Neural progenitor cell (in vitro differentiated cells): ENCODE measurements around the gene GLCE.

Experiments used
- EZH2 ChIP-seq: fragments of 200-600 bp; sonication (generic); IDR thresholded peaks from 2 replicates; pipeline ENCODE4 v1.6.1; 2017; ENCODE audit warnings: antibody characterized with exemption, mild to moderate bottlenecking, moderate library complexity
- EZH2phosphoT487 ChIP-seq: fragments of 200-600 bp; sonication (generic); IDR thresholded peaks from 2 replicates; pipeline ENCODE4 v1.6.1; 2017; ENCODE audit warnings: antibody characterized with exemption
- TF ChIP-seq, protein P1 (sequence below): fragments of 200-600 bp; sonication (generic); IDR thresholded peaks from 2 replicates; pipeline ENCODE4 v1.5.1; 2017; ENCODE audit warnings: antibody characterized with exemption, mild to moderate bottlenecking

DNA sequence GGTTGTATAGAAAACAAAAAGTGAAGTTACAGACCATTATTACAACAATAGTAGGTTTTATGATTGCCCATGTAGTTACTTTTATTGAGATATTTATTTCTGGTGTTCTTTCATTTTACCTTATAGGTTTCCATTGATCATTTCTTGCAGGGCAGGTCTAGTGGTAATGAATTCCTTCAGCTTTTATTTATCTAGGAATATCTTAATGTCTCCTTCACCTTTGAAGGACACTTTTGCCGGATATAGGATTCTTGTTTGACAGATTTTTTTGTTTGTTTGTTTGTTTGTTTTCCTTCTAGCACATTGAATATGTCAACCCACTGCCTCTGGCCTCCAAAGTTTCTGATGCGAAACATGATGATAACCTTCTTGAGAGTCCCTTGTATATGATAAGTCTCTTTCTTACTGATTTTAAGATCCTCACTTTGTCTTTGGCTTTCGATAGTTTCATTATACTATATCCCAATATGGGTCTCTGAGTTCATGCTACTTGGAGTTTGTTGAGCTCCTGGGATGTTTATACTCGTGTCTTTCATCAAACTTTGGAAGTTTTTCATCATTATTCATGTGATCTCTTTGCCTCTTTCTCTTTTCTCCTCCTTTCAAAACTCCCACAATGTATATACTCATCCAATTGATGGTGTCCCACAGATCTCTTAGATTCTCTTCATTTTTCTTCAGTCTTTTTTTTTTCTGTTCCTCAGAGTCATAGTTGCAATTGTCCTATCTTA is 62.8 kb downstream of the GLCE start:
- TF ChIP-seq, protein P1, sequence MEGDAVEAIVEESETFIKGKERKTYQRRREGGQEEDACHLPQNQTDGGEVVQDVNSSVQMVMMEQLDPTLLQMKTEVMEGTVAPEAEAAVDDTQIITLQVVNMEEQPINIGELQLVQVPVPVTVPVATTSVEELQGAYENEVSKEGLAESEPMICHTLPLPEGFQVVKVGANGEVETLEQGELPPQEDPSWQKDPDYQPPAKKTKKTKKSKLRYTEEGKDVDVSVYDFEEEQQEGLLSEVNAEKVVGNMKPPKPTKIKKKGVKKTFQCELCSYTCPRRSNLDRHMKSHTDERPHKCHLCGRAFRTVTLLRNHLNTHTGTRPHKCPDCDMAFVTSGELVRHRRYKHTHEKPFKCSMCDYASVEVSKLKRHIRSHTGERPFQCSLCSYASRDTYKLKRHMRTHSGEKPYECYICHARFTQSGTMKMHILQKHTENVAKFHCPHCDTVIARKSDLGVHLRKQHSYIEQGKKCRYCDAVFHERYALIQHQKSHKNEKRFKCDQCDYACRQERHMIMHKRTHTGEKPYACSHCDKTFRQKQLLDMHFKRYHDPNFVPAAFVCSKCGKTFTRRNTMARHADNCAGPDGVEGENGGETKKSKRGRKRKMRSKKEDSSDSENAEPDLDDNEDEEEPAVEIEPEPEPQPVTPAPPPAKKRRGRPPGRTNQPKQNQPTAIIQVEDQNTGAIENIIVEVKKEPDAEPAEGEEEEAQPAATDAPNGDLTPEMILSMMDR: no peak
- TF ChIP-seq EZH2phosphoT487 (no peak), EZH2 (no peak)
